ACHN (cell line): ENCODE results near the gene TBC1D1.
A peak's percentile ranks its signal among the peaks of the same experiment; 100 is the strongest.

Experiments used
- DNase-seq: peaks from one replicate; pipeline ENCODE4 v3.0.0-alpha.2; 2015
- in situ Hi-C: cut with HindIII; loops from 2 replicates; pipeline ENCODE4 v1.10.0; 2017; ENCODE audit warnings: low sequenced_read_pairs, low pct_ligation_motif_present, low pct_unique_long_range_greater_than_20kb

Gene TBC1D1

DNA sequence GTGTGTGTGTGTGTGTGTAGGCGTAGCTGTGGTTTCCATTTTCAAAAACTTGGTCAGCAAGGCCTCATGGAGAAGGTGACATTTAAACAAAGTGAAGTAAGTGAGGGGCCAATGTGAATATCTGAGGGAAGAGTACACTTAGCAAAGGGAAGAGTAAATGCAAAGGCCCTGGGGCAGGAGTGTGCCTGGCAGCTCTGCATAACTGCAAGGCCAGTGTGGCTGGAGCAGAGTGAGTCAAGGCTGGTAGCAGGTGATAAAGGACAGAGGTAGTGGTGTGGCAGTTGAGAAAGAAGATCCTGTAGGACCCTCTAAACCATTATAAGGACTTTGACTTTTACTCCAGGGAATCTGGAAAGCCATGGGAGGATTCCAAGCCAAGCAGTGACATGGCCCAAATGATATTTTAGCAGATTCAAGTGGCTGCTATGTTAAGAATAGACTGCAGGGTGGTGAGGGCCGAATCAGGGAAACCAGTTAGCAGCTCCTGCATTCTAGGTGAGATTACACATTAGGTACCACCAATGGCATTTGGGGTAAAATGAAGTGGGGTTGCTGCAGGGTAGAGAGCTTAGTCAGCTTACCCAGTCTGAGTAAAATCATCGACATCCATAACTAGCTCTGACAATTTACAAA, 5.9 kb upstream of the TBC1D1 start:
- in situ Hi-C loops, result no loop called here
- DNase-seq, result no peak

DNA sequence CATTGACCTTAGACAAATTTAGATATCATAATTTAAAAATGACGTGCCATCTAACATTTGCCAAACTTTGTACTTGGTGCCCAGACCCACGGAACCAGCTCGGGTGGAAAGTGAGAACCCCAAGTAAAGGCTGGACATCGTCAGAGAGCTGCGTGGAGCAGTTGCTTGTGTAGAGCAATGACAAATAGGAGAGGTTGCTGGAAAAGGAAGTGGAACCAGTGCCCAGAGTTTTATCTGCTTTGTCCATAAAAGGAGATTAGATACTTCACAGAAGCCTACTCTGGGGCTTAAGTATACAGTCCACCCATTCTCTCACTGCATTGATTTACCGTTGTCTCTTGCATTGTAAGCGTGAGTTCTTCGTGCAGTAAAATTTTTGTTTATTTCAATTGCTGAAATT, 5.4 kb upstream of the TBC1D1 start:
- in situ Hi-C loops, result no loop called here

DNA sequence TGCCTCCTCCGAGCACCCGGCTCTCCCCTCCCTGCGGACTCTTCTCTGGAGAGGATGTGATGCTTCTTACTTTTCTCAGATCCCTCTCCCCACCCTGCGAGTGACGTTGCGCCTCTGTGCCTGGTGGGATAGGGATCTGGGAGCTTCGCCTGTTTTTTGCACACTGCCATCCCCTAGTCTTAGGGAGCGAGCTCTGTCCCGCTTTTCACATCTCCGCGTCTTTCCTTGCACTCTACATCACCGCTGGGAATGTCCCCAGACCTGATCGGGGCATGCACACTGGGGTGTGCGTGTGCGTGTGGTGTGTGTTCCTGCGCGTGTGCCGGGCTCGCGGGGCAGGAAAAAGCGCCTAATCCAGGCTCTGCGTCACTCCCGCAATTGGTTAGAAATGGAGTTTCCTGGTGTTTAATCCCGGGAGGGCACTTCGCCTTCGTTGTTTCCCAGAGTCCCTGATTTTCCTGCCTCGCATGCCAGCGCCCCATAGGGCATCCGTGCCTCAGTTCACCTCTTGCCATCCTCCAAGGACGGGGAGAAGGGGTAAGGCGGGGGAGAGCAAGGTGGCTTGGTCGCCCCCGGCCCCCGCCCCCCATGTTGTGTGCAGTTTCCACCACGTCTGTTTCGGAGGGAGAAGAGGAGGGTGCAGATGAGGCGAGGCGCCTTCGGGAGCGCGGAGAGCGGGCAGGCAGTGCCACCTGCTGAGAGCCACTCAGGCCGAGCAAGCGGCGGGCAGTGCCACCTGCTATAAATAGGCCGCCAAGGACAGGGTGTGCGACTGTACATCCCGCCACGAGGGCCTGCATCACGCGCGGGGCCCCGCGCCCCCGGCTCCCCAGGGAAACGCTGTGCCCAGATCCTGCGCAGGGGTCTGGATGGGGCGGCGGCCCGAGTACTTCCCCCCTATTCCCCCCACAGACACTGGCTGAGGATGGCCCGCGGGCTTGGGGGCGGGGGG, 759 bp upstream of the TBC1D1 start:
- peak; percentile 23 for DNase-seq
- in situ Hi-C loops, result no loop called here

More for the DNA sequence above, 5.4 kb upstream of the TBC1D1 start:
- DNase-seq, result no peak

DNA sequence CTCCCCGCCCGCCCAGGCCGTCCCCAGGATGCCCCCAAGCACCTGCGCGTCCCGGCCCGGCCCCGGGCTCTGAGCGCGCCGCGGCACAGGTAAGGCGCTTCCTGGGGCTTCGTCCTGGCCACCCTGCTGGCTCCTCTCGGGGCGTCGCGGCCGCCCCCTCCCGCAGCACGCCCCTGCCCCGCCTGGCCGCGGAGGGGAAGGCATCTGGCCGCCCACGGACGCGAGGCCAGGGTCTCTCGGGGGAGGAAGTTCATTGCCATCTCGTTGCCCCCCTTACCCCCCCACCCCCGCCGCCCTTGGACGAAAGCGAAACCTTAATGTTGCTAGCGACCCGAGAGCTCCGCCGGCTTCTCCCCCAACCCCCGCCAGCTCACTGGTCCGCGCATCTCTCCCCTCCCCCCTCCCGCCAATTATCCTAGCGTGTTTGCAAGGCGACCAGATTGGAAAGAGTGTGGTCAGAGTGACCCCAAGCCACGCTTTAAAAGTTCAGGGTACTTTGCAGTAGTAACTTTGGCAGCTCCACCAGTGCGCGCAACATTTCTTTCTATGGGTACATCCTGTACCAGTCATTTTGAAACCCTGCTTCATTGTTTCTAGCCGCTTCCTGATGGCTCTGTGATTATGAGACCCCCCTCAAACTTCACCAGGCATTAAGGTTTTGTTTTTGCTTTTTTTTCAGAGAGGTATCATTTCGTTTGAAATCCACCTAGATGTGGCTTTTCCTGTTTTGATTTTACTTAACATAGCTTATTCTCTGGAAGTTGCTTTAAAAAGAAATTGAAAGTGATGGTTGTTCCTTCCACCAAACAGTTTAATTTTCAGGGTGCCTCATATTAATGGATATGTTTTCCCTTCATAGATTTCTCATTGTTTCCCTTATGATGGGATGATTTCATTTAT, 626 bp downstream of the TBC1D1 start:
- DNase-seq, result peak; percentile 22
- in situ Hi-C loops, result no loop called here

DNA sequence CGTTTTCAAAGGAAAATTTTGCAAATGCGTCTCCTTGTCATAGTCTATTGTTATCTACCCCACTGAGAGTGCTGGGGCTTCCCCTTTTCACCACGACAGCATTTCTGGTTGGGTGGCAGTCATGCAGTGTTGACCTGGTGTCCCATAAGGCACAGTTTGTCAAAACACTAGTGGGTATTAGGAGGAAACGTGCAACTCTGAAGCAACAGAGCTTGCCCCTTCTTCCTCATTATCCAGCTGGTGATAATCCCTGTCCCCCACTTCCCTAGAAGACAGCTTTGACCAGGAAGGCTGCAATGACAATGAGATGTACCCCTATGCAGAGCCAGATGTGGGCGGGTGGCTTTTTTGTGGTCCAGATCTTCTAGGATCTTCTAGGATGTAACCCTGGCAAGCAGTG, 1.8 kb downstream of the TBC1D1 start:
- in situ Hi-C loops, result no loop called here
- no peak for DNase-seq

GRCh38 chr4:37893164-37893563, 2.3 kb downstream of the TBC1D1 start:
- DNase-seq, result no peak
- in situ Hi-C loops, result no loop called here

- in situ Hi-C loops, result no loop called here
- DNase-seq, result no peak
These were observed 4.4 kb downstream of the TBC1D1 start for GRCh38 chr4:37895271-37895670.

DNA sequence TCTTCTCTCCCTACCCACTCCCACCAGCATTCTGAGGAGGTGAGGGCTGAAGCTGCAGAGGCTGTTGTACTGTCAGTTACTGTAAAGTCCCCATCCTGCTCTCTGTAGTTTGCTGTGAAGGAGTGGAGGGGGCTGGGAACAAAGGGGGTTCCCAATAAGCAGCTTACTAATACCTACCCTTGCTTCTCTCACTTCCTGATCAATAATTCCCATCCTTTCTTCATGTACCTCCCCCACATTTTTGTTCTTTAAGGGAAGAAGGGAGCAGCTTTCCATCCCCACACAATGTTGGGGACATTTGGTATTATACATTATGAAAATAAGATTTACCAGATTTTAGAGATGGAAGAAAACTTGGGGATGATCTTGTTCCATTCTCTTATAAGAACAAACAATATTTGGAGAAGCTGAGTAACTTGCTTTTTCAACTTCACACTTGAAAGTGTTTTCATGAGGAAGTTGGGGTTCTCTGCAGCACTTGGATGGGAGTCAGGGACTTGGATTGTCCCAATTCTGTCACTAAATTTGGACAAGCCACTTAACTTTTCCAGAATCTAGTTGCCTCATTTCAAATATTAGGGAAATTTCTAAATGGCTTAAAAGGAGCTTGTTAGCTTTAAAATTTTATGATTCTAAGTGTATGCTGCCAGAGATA, 5.4 kb downstream of the TBC1D1 start:
- no peak for DNase-seq
- in situ Hi-C loops, result no loop called here

GRCh38 chr4:37902212-37902611, 11.3 kb downstream of the TBC1D1 start:
- in situ Hi-C loops, result no loop called here
- no peak for DNase-seq

GRCh38 chr4:37902738-37903693, 12.1 kb downstream of the TBC1D1 start:
- in situ Hi-C loops, result no loop called here
- DNase-seq, result no peak

GRCh38 chr4:37903901-37904300, 13.0 kb downstream of the TBC1D1 start:
- in situ Hi-C loops, result no loop called here
- no peak for DNase-seq

DNA sequence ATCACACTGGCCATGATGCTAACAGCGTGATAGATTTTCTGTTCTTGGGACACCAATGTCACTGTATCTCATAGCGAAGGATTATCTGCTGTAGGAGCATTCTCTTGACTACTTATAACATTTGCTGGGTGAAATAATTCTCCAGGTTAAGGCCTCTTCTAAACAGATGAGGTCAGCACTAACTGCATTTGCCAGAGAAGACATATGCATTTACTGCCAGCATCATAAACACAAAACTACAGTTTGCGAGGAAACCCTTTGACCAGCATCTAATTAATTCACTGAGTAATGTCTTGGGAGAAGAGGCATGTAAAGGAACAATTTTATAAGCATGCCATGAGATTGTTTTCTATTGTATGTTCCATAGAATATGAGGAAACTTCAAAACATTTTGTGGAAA, 13.9 kb downstream of the TBC1D1 start:
- DNase-seq, result no peak
- in situ Hi-C loops, result no loop called here

GRCh38 chr4:37905533-37906169, 14.8 kb downstream of the TBC1D1 start:
- in situ Hi-C loops, result no loop called here
- no peak for DNase-seq

DNA sequence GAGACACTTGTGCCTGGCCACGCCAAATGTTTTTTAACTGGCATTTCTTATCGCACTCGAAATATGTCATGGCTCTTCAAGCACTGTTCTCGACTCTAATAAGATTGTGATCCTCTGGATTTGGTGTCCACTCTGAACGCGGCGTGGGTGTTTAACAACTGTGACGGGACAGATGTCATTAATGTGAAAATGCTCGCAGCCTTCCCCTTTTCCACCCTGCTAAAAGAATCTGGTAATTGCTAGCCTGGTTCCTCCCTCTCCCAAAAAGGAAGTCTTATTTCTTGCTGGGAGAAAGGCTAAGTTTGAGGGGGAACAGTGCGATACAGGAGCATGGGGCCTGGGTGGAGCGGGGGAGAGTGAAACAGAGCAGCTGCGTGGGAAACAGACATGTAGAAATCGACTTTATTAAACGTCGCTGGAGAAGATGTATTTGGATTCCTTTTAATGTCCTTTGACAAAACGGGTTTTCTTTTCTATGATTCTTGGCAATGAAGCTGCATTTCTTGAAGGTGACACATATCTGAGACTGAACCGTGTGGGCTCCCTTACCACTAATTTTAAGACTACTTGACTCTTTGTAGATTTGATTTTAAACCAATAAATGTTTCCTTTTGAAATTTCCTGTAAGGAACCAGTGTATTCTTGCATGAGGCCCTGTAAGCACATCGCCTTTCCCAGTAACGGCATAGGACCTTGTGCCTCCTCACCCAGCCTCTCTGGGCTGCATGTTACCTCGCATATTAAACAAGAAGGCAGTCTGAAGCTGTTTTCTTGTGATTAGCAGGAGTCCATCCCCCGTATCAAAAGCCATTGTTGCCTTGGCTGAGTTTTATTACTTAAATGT, 17.8 kb downstream of the TBC1D1 start:
- in situ Hi-C loops, result no loop called here
- DNase-seq, result peak; percentile 9

GRCh38 chr4:37909332-37910090, 18.6 kb downstream of the TBC1D1 start:
- no peak for DNase-seq
- in situ Hi-C loops, result no loop called here

GRCh38 chr4:37910091-37910486, 19.2 kb downstream of the TBC1D1 start:
- no peak for DNase-seq
- in situ Hi-C loops, result no loop called here
